SHP77 (cell line): Measurements from ENCODE around the gene KCTD1.

ENCODE experiments used
- DNase-seq, 2 experiments: peaks; one replicate each; lab custom pipeline; 2025; lab: John Stamatoyannopoulos, UW

Gene KCTD1

DNA sequence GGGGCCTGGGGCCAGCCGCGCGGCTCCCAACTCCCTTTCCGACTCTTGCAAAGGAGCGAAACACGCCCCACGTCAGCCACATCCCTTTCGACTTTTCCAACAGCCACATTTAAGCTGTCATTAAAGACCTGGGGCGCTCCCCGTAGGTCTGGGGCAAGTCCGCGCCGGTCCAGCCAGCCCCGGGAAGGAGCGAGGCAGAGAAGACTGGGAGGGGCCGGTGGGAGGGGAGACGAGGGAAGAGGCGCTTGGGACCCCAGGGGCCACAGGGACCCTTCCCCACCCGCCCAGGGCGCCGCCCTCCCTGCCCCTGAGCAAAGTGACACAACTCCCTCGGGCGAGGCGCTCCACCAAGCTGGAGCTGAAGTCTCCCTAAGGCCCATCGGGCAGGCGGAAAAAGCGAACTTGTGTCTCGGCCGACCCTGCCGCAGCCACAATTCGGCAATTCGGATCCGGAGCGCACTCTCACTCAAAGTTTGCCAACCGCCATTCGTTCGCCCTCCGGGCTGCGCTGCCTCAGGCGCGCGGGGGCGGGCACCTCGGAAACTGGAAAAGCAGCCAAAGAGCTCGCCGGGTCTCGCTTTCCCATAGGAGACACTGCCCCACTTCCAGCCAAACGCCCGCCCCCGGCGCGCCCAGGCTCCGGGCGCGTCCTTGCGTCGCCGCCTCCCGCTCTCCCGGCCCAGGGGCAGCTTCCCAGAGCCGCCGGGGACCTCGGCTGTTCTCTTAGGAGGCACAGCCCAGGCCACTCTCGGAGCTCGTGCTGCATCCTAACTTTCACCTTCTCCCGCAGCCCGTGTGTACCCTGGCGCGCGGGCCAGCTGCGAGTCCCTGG, 1.1 kb upstream of the KCTD1 start:
- DNase-seq: peak in 1 of 2 experiments; percentile 34

DNA sequence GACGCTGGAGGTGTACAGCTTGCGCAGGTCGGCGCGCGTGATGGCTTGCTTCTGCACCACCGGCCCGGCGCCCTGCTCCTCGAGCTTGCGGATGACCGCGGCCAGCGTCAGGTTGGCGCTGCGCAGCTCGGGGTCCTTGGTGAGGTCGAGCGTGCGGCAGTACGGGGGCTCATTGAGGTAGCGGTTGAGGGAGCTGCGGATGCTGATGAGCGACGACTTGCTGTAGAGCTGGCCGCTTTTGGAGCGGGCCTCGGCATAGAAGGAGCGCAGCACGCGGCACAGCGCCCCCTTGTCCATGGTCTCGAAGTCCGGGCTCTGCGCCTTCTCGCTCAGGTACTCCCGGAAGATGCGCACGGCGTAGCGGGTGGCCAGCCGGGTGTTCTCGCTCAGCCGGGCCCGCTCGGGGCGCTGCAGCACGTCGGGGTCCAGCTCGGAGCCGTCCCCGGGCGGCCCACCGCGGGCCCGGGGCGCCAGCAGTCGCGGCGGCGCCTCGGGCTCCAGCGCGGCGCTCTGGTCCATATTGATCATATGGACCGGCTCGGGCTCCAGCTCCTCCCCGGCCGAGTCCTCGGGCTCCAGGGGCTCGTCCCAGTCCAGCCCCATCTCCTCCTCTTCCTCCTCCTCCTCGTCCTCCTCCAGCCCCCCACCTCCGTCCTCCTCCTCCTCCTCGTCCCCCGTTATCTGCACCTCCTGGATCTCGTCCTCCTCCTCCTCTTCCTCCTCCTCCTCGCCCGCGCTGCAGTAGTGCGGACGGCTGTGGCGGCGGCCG, 523 bp downstream of the KCTD1 start:
- DNase-seq: no peak

DNA sequence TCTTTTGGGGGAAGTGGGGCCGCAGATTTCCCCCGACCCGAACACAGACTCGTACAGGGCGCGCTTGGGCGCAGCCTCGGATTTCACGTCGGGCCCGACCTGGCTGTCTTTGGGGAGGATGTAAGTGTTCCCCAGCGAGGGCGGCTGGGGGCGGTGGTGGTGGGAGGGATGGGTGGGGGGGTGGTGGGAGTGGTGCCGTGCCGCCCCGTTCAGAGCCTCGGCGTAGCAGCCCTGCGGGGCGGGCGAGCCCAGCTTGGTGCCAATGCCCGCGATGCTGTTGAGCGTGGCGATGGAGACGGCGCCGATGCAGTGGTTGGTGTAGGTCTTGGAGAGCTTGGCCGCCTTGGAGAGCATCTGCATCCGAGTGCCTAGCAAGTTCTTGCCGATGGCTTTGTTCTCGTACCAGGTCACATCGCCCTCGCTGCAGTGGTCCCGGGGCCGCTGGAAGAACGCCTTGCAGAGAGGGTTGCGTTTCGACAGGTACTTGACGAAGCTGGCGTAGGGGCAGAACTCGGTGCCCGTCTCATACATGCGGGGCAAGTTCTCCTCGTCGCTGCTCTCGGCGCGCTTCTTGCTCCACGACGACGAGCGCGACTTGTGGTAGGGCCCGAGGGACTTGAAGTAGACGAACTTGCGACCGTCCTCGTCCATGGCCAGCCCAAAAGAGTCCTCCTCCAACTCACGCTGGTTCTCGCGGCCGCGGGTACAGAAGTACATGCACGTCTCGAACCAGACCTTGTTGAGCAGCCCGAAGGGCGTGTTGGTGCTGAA, 1.3 kb downstream of the KCTD1 start:
- no peak for DNase-seq

DNA sequence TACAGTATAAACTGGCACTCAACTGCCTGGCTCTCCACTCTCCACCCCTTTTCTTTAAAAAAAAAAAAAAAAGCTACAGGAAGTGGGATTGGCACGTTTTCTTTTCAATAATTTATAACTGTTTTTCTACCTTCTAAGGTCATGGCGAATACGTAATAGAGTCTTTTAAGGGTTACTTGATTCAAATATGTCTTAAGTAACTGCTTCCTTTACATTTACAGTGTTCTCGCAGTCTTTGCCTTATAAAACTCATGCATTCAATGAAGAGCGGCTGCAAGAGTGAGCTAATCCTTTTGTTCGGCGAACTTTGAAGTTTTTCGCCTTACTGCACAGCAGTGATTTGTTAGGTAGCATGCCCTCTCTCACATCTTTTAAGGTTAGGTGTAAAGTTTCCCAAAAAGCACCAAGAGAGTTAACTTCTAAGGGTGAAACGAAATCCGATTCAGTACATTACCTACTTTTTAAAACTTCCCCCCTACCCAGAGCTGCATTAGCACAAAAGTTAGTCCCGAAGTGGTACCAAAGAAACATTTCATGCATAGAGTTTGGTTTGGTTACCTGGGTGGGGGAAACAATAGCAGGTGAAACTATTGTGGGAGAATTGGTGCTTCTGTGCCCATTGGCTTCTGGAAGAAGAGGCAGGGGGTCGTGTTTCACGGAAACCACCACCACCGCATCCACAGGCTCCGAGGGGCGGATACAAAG, 2.0 kb downstream of the KCTD1 start:
- DNase-seq: no peak

DNA sequence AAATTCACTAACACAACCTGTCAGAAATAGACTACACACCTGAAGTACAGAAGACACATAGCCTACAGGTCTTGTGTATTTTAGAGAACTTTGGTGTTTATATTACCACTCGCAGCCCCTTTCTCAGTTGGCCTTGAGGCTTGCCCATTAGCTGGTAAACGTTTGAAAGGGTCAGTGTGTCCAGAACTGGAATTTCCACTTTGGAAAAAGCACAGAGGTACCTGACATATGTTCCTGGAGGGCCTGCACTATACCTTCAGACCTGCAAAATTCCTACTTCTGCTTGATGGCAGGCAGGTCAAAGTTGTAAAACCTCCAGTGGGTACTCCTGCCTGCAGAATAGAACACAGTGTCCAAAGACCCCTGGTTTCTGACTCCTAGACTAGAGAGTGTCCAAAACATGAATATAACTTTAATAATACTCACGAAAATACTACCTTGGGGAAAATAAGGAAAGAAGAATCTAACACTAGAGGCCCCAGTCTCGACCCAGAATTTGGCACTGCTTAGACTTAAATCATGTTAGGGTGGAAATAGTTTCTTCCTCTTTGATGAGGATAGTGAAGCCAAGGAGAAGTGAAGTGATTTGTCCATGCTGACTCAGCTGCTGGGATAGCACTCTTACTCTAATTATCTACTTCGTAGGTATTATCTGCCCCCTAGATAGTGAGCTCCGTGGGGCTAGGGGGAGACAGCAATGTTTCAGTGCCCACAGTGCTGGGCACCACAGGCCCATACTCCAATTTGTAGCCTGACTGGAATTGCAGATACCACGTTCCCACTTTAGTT, 2.8 kb downstream of the KCTD1 start:
- DNase-seq: no peak

DNA sequence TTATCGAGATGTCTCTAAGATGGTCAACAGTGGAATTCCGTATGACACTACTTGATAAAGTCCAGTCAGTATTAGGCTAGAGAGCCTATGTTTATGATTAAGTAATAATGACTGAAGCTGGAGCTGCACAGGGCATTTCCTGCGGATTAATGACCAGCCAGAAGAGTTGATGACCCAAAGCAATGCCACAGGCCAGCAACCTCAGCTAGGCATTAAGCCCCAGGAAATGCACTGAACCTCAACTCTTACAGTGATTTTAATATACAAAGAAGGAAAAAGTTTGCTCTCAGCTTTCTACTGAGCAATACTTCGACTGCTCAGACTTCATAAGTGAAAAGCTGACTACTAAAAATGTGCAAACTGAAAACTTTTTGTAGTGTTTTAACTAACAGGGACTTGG, 3.9 kb downstream of the KCTD1 start:
- no peak for DNase-seq

DNA sequence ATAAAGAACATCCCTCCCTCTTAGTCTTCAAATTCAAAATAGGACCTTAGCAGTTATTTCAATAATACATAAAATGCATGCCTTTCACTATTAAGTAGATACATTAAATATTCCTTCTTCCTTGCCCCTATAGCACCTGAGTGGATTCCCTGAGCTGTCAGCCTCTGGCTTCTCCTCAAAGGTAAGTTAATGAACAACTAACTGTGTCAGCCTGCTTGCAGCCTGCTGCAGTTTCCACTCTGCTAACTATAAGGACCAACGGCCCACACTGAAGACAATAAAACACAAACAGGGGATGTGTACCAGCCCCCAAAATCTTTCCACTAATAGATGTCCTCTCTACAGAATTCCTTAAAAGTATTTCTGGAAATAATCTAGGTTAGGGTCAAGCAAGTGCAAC, 5.0 kb downstream of the KCTD1 start:
- DNase-seq: no peak

DNA sequence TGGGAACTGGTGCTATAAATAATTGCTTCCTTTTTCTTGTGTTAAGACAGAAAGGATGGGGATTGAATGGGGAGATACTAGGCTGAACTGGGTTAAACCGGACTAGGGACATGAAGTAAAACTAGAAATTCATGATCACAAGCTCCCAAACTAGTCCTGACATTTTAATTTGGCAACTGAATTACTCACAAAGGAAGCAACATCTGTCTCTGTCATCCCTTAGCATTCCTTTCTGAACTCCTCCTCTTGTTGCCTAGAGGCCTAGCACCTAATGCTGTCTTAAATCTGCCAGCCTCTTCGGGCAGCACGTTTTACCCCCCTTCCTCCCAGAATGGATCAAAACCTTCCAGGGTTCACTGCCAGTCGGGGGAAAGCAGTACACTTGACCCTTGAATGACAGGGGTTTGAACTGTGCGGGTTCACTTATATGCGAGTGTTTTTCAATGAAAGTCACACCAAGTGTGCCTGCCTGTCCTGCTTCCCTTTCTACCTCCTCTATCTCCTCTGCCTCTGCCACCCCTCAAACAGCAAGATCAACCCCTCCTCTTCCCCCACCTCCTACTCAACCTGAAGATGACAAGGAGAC, 8.2 kb downstream of the KCTD1 start:
- no peak for DNase-seq

DNA sequence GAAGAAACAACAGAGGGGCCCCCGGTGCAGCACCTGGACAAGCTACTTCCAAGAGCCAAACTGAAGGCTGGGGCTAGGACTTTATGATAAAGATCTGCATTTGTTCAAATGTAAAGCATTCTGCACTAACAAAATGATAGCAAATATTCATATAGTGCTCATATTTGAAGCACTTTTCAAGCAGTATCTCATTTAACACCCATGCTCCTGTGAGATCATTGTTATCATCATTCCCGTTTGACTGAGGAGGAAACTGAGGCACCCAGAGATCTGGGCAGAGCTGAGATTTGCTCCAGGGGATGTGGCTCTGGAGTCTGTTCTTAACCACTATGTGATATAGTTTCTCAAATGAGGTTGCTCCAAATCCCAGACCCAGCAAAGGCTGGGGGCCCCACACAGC, 9.8 kb downstream of the KCTD1 start:
- no peak for DNase-seq

DNA sequence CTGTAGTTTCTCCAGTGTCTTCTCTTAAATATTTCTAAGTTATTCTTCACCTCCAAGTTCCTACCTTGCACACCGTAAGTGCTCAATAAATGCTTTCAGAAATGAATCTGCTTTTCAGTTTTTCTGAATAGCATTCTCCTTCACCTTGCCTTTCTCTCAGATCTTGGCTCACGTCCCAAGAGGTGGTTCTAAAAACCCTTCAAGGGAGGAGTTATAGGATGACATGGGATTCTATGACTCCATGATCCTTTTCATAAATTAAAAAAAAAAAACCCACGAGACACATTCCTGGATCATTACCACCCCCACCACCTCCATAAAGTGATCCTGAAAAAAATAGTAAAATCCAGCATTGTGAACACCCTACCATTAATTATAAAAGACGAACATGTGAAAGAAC, 11.7 kb downstream of the KCTD1 start:
- DNase-seq: no peak

DNA sequence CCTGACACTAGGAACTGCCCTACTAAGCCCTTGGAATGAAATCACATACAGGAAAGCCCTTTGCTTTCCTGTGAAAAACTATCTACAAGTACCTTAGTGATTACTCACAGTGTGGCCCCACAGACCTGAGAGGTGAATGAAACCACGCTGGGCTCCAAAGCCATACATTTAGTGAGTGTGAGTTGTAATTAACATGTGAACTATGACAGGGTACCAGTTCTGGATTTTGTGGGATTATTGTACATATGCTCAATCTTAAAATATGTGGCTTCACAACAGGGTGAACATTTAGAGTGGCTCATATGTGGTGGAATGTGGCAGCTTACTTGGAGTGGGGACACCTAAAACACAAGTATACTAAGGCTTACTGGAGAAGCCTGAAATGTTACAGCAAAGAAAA, 12.3 kb downstream of the KCTD1 start:
- DNase-seq: no peak

DNA sequence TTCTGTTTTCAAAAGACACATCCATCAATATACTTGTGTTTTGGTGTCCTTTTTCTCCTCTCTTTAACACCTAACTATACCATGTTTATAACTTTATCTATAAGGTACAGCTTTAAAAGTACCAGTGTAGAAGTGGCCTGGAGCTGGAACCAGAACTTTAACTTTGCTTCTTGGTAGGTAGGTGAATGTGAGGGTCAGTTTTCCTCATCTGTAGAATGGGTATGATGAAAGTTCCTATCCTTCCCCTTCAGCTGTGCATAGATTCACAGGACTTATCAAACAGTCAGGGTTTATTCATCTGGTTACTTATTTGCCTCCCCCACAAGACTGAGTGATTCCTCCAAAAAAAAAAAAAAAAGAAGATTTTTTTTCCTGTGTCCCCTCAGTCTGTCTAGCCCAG, 12.7 kb downstream of the KCTD1 start:
- no peak for DNase-seq

DNA sequence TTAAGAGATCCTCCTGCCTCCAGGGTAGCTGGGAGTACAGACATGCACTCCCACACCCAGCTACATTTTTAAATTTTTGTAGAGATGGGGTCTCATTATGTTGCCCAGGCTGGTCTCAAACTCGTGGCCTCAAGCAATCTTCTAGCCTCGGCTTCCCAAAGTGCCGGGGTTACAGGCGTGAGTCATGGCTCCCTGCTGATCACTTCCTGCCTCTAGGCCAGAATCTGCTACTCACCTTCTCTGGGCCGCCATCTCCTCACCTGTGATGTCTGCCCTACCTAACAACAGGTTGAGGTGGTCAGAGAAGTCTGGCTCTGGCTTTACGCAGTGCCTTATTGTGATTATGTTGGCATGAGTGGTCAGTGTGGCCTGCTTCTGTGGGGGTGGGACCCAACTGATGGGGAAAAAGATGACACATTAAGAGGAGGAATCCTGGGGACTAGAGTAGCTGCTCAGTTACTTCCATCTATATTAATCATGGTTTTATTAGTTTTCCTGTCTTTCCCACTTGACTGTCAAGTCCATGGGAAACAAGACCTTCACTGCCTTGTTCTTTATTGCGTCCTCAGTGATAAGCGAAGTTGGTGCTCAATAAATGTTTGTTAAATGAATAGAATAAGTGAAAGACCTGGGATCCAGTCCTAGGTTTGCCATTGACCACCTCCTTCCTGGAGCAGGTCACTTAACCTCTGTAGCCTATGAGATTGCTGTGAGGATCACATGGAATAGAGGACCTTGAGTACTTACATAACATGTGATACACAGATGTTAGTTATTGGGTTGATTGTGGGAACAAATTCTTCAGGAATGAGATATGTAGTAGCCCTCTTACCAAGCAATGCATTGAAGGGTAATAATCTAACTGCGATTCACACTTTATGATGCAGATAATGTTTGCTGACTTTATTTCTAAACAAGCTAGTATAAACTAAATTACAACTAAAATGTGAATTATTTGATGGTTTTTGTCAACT, 15.7 kb downstream of the KCTD1 start:
- DNase-seq: no peak

DNA sequence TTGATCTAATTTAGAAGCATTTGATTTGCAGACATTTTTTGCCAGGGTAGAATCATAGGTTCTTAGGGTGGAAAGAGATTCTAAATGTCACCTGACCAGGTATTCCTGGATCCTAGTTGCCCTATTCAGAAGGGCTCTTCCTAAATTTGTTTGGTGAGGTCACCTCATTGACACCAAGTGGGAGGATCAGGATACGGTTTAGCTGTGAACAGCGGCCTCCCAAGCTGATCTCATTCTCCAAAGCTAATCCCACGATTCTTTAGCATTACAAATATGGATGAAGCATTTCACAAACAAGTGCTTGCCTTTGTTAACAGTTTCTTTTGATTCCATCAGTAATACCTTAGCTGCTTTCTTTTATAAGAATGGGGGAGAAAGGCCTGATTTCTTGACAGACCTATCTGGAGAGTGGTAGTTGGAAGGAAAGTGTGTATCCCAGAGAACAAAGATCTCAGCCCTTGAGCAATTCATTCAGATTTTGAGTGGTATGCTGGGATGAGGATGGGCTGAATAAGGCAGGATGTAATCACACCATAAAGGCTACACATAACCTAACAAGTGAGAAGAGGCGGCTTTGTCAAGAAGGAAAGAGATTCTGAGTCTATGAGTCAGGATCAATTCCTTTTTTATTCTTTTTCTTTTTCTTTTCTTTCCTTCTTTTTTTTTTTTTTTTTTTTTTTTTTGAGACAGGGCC, 16.6 kb downstream of the KCTD1 start:
- no peak for DNase-seq

DNA sequence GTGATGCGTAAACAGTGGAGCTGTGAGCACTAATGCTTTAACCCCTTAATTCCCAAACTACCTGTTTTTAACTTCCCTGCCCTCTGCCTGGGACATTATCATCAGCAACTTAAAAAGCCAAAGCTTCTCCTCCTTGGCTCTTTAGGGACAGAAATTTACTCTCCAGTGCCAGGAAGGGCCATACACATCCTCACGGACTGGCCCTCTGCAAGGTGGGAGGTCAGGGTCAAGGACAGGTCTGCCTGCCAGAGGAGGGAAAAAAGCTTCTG, 21.5 kb downstream of the KCTD1 start:
- no peak for DNase-seq

DNA sequence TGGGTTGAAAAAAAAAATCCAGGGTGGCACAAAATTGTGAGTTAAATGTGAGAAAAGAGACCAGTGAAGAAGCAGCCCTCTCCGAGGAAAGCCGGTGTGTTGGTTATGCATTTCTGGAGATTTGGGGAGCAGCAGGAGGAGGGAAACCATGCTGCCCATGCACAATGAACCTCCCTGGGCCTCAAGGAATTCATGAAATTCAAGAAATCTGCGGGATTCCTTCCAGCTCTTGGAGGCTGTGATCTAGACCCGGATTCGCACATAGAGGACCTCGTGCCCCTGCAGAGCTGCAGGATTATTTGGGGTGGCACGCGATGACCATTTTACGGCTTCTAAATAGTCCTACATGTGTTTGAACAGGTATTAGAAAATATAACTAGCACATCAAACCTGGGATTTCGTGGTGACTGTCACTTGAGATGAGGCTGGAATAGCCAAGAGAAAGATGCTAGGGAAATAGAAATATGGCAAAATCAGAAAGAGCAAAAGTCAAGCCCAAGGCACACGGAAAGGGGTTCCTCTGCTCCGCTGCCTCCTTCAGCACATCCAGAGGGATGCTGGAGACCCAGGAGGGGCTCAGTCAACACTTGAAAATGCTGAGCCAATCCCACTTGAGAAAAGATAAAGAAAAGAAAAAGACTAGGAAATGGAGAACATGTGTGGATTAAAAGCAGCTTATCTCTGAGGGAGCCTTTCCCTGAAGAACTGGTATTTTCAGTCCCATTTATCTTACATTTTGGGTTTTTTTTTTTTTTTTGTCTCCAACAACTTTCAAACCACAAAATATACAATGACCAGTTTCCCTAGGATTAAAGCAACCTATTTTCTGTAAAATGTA, 22.0 kb downstream of the KCTD1 start:
- DNase-seq: no peak

DNA sequence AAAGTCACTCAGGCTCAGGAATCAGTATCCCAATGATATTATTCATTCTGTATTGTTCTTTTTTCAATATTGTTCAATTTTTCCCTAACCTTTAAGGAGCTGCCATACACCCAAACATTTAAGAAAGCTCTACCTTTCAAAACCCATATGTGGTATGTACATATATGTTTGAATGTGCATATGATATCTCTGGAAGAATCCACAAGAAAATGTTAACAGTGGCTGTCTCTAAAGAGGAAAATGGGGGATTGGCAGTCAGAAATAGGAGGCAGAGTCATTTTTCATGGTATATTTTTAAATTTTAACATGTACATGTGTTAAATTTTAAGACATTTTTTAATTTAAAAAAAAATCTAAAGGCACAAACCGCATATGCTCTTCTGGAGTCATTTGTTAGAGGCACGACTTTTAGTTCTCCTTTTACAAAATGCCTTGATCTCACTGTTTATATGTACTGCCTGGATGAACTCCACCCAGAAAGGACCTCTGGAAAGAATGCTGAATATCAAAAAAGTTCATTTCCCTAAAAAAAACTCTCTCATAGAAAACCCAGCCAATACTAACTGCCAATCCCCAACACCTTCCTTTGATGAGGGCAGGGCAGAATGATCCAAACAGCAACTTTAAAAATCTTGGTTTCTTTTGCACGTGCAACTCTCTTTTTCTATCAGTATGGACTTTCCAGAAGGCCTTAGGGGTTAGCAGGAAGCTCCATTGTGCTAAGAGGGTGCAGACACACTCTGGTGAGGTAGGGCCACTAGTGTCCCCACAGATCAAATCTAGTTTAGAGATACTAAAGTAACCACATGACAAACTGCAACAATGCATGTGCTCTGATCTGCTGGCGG, 23.6 kb downstream of the KCTD1 start:
- DNase-seq: no peak
